Caco-2 (cell line): Measurements from ENCODE around the gene RALGPS1. TPM values are rescaled to one million over a fixed set of nuclear protein-coding genes. Genes with fewer than 3 reads are reported as not detected.

Source experiments
- BruUV-seq: library from RNA; stranded (reverse); fragments of 400-500 nt; replicated peaks from 2 replicates; lab custom pipeline; 2021; lab: Mats Ljungman, UMichigan
- CTCF ChIA-PET: fragments of 300-600 bp; sonication (Branson Sonifier 250); formaldehyde crosslinking; loops from one replicate; lab custom pipeline; 2022; ENCODE audit warnings: antibody characterized with exemption; lab: Charles Lee
- POLR2A ChIA-PET: fragments of 300-600 bp; sonication (Branson Sonifier 250); formaldehyde crosslinking; loops from one replicate; lab custom pipeline; 2022; ENCODE audit warnings: antibody characterized with exemption; lab: Charles Lee
- DNase-seq, 2 experiments: peaks; one replicate each; pipeline versions ENCODE4 v3.0.0 to v3.0.0-alpha.2; 2020 to 2022
- H3K27me3 ChIP-seq: replicated peaks from 2 replicates; pipeline ENCODE4 v1.6.0; 2011; ENCODE audit warnings: low read length; ENCODE audit not compliant: control insufficient read depth, insufficient read depth
- H3K36me3 ChIP-seq: 2 replicates; pipeline ENCODE4 v1.5.1; 2011; ENCODE audit warnings: low read length; ENCODE audit not compliant: control insufficient read depth, insufficient read depth
- H3K4me1 ChIP-seq: fragments of 250-450 bp; sonication (Bioruptor Pico); 2 replicates; pipeline ENCODE4 v1.5.1; 2020; ENCODE audit warnings: mild to moderate bottlenecking
- H3K4me3 ChIP-seq: 2 replicates; pipeline ENCODE4 v1.5.1; 2011; ENCODE audit warnings: low read depth, mild to moderate bottlenecking, control low read depth, low read length
- H3K9me3 ChIP-seq: fragments of 250-450 bp; sonication (Bioruptor Pico); 2 replicates; pipeline ENCODE4 v1.5.1; 2020; ENCODE audit warnings: mild to moderate bottlenecking, moderate library complexity
- H3K27ac Mint-ChIP-seq: one replicate; pipeline ENCODE4 v1.8.0; 2022; ENCODE audit warnings: mixed read lengths; ENCODE audit not compliant: unreplicated experiment
- H3K27me3 Mint-ChIP-seq: one replicate; pipeline ENCODE4 v1.8.0; 2022; ENCODE audit warnings: mixed read lengths; ENCODE audit not compliant: insufficient read depth, unreplicated experiment
- H3K36me3 Mint-ChIP-seq: one replicate; pipeline ENCODE4 v1.8.0; 2022; ENCODE audit warnings: mild to moderate bottlenecking, mixed read lengths; ENCODE audit not compliant: insufficient read depth, unreplicated experiment
- H3K4me1 Mint-ChIP-seq: one replicate; pipeline ENCODE4 v1.8.0; 2022; ENCODE audit warnings: low read depth, mixed read lengths; ENCODE audit not compliant: unreplicated experiment
- H3K4me3 Mint-ChIP-seq: one replicate; pipeline ENCODE4 v1.8.0; 2022; ENCODE audit warnings: mild to moderate bottlenecking, moderate library complexity, mixed read lengths; ENCODE audit not compliant: unreplicated experiment
- H3K9me3 Mint-ChIP-seq: one replicate; pipeline ENCODE4 v1.8.0; 2022; ENCODE audit warnings: mixed read lengths; ENCODE audit not compliant: unreplicated experiment
- CTCF ChIP-seq, 2 experiments: fragments of 200-600 bp in 1 of 2; IDR thresholded peaks; 1 replicate in 1 of 2; 2 replicates in 1 of 2; pipeline versions ENCODE4 v1.5.1 to v1.8.0; 2011 to 2022; ENCODE audit warnings: antibody characterized with exemption in 1 of 2, control low read depth in 1 of 2, inconsistent platforms in 1 of 2, low read depth in 1 of 2, low read length in 1 of 2, mild to moderate bottlenecking in 1 of 2, moderate library complexity in 1 of 2; ENCODE audit not compliant: insufficient read depth in 1 of 2, severe bottlenecking in 1 of 2, unreplicated experiment in 1 of 2
- intact Hi-C: fragments of 100-400 bp; cut with micrococcal nuclease; formaldehyde crosslinking; loops from one replicate; pipeline ENCODE4 v1.10.0; 2022; ENCODE audit not compliant: unreplicated experiment
- total RNA-seq: library from RNA; stranded (reverse); gene quantifications from 2 replicates; pipeline ENCODE4 v1.2.3, GENCODE V29; 2022

RALGPS1 gene
- total RNA-seq, 1 experiment from 2014 or later = 41.5 TPM

GRCh38 chr9:127013597-127013996 lies 99.0 kb downstream of the RALGPS1 start:
- Mint-ChIP-seq H3K9me3 (no peaks in the 10 kb centered on the region), H3K4me3 (no peak overlapping the region), H3K36me3 (no peaks in the 10 kb centered on the region), H3K27me3 (no peaks in the 10 kb centered on the region), H3K4me1 (no peaks in the 10 kb centered on the region), H3K27ac (no peak overlapping the region)
- no TSS peak for BruUV-seq
- Histone ChIP-seq H3K4me1 (no peaks in the 10 kb centered on the region), H3K4me3 (no peak overlapping the region), H3K36me3 (no peaks in the 10 kb centered on the region), H3K27me3 (no peaks in the 10 kb centered on the region), H3K9me3 (no peaks in the 10 kb centered on the region)
- CTCF ChIA-PET = no interaction called here
- TF ChIP-seq CTCF (IDR thresholded peaks at IDR 0.05; ENCODE audit: insufficient read depth in 1 of 2, low read depth in 1 of 2, low read length in 1 of 2, severe bottlenecking in 1 of 2, unreplicated experiment in 1 of 2) = no peak
- POLR2A ChIA-PET = no interaction called here
- intact Hi-C loops = no loop called here
- no peak for DNase-seq

GRCh38 chr9:127014216-127014909 lies 99.8 kb downstream of the RALGPS1 start:
- Histone ChIP-seq H3K4me1 (no peaks in the 10 kb centered on the region), H3K4me3 (no peak overlapping the region), H3K9me3 (no peaks in the 10 kb centered on the region), H3K36me3 (no peaks in the 10 kb centered on the region), H3K27me3 (no peaks in the 10 kb centered on the region)
- POLR2A ChIA-PET = no interaction called here
- H3K4me3 Mint-ChIP-seq = no peak overlapping the region
- CTCF ChIA-PET = no interaction called here
- DNase-seq = no peak
- H3K4me1 Mint-ChIP-seq = no peaks in the 10 kb centered on the region
- H3K27me3 Mint-ChIP-seq = no peaks in the 10 kb centered on the region
- no peak overlapping the region for H3K27ac Mint-ChIP-seq
- H3K36me3 Mint-ChIP-seq = no peaks in the 10 kb centered on the region
- H3K9me3 Mint-ChIP-seq = no peaks in the 10 kb centered on the region
- TF ChIP-seq CTCF (IDR thresholded peaks at IDR 0.05; ENCODE audit: insufficient read depth in 1 of 2, low read depth in 1 of 2, low read length in 1 of 2, severe bottlenecking in 1 of 2, unreplicated experiment in 1 of 2) = no peak
- intact Hi-C loops = no loop called here
- no TSS peak for BruUV-seq

- CTCF ChIA-PET = no interaction called here
- H3K9me3 Mint-ChIP-seq = no peaks in the 10 kb centered on the region
- intact Hi-C loops = no loop called here
- no peaks in the 10 kb centered on the region for H3K36me3 Mint-ChIP-seq
- no peaks in the 10 kb centered on the region for H3K4me1 Mint-ChIP-seq
- no peak for TF ChIP-seq CTCF (IDR thresholded peaks at IDR 0.05; ENCODE audit: insufficient read depth in 1 of 2, low read depth in 1 of 2, low read length in 1 of 2, severe bottlenecking in 1 of 2, unreplicated experiment in 1 of 2)
- H3K27me3 Mint-ChIP-seq = no peaks in the 10 kb centered on the region
- no peak overlapping the region for H3K4me3 Mint-ChIP-seq
- no peaks in the 10 kb centered on the region for H3K27me3 ChIP-seq
- POLR2A ChIA-PET = no interaction called here
- no TSS peak for BruUV-seq
- H3K9me3 ChIP-seq = no peaks in the 10 kb centered on the region
- H3K36me3 ChIP-seq = no peaks in the 10 kb centered on the region
- no peaks in the 10 kb centered on the region for H3K4me1 ChIP-seq
- no peak overlapping the region for H3K4me3 ChIP-seq
- H3K27ac Mint-ChIP-seq = no peak overlapping the region
- no peak for DNase-seq
Observed at GRCh38 chr9:127014910-127015540, 100.4 kb downstream of the RALGPS1 start.
